ENCODE results near the gene FGFR2.

Gene FGFR2

GRCh38 chr10:121583258-121583657, 15.0 kb downstream of the FGFR2 start:
- H3K36me3 ChIP-seq, result no peaks in the 10 kb centered on the region
- H3K4me1 ChIP-seq (ENCODE audit: control insufficient read depth in 1 of 2, insufficient read depth in 1 of 2, low read depth in 1 of 2, low read length in 1 of 2), result no peaks in the 10 kb centered on the region
- H3K27ac ChIP-seq, result no peak overlapping the region
- no peak overlapping the region for H3K4me3 ChIP-seq (ENCODE audit: low read depth in 1 of 2, low read length in 1 of 2)
- no peaks in the 10 kb centered on the region for H3K9me3 ChIP-seq
- TF ChIP-seq CTCF (IDR thresholded peaks at IDR 0.05), result no peak
- H3K27me3 ChIP-seq, result no peaks in the 10 kb centered on the region

- H3K27me3 ChIP-seq, result no peaks in the 10 kb centered on the region
- no peaks in the 10 kb centered on the region for H3K9me3 ChIP-seq
- H3K36me3 ChIP-seq, result no peaks in the 10 kb centered on the region
- no peak overlapping the region for H3K4me3 ChIP-seq (ENCODE audit: low read depth in 1 of 2, low read length in 1 of 2)
- no peaks in the 10 kb centered on the region for H3K4me1 ChIP-seq (ENCODE audit: control insufficient read depth in 1 of 2, insufficient read depth in 1 of 2, low read depth in 1 of 2, low read length in 1 of 2)
- no peak overlapping the region for H3K27ac ChIP-seq
- no peak for TF ChIP-seq CTCF (IDR thresholded peaks at IDR 0.05)
These were observed 17.7 kb downstream of the FGFR2 start for GRCh38 chr10:121580276-121581116.

- TF ChIP-seq CTCF (IDR thresholded peaks at IDR 0.05), result no peak
- H3K27ac ChIP-seq, result no peak overlapping the region
These were observed 18.6 kb downstream of the FGFR2 start for GRCh38 chr10:121579656-121580055.

GRCh38 chr10:121578965-121579364, 19.3 kb downstream of the FGFR2 start:
- no peaks in the 10 kb centered on the region for H3K9me3 ChIP-seq
- no peak overlapping the region for H3K27ac ChIP-seq
- H3K36me3 ChIP-seq, result no peaks in the 10 kb centered on the region
- H3K4me1 ChIP-seq (ENCODE audit: control insufficient read depth in 1 of 2, insufficient read depth in 1 of 2, low read depth in 1 of 2, low read length in 1 of 2), result no peaks in the 10 kb centered on the region
- TF ChIP-seq CTCF (IDR thresholded peaks at IDR 0.05), result no peak
- no peaks in the 10 kb centered on the region for H3K27me3 ChIP-seq
- H3K4me3 ChIP-seq (ENCODE audit: low read depth in 1 of 2, low read length in 1 of 2), result no peak overlapping the region

More at GRCh38 chr10:121579656-121580055, 18.6 kb downstream of the FGFR2 start:
- Histone ChIP-seq H3K27me3 (no peaks in the 10 kb centered on the region), H3K36me3 (no peaks in the 10 kb centered on the region), H3K4me1 (ENCODE audit: control insufficient read depth in 1 of 2, insufficient read depth in 1 of 2, low read depth in 1 of 2, low read length in 1 of 2) (no peaks in the 10 kb centered on the region), H3K4me3 (ENCODE audit: low read depth in 1 of 2, low read length in 1 of 2) (no peak overlapping the region), H3K9me3 (no peaks in the 10 kb centered on the region)

- no peak for TF ChIP-seq CTCF (IDR thresholded peaks at IDR 0.05)
- no peaks in the 10 kb centered on the region for H3K4me1 ChIP-seq (ENCODE audit: control insufficient read depth in 1 of 2, insufficient read depth in 1 of 2, low read depth in 1 of 2, low read length in 1 of 2)
These were observed 19.9 kb downstream of the FGFR2 start for GRCh38 chr10:121578298-121578697.

More at GRCh38 chr10:121578298-121578697, 19.9 kb downstream of the FGFR2 start:
- Histone ChIP-seq H3K27me3 (no peaks in the 10 kb centered on the region), H3K4me3 (ENCODE audit: low read depth in 1 of 2, low read length in 1 of 2) (no peak overlapping the region), H3K9me3 (no peaks in the 10 kb centered on the region), H3K36me3 (no peaks in the 10 kb centered on the region), H3K27ac (no peak overlapping the region)

Data from neutrophil (primary cell).